Measurements from ENCODE around the gene ACRBP.

The ACRBP gene

DNA sequence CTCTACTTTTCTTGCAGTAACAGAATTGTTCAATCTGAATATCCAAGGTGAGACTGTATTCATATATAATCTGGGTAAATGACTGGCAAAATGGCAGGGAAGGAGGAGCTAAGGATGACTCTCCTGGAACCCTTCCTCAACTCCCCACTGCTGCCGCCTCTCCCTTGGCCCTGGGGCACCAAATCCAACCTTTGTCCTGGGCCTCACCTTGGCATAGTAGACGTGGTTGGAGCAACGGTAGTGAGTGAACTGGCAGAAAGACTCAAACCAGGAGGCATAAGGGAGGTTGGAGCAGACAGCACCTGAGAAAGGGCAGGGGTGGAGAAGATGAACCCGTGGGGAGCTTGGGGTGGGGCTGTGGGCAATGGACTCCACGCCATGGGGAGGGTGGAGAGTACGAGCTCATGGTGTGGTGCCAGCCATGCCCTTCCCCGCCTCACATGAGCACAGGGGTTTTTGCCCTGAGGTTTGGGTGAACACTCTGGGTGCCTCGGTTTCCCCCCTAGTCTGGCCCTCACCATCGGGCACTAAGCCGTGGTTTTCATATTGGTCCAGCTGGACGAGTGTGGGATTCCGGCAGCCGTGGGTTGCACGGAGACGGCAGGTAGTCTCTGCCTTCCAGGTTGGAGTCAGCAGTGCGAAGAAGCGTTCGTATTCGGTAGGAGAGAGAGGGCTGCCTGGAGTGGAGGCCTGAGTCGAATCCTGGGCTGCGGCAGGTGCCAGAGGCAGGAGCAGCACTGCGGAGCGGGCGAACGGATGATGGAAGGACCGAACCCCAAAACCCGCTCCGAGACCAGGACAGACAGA lies 753 bp downstream of the ACRBP start:
- DNase-seq: no peak

DNA sequence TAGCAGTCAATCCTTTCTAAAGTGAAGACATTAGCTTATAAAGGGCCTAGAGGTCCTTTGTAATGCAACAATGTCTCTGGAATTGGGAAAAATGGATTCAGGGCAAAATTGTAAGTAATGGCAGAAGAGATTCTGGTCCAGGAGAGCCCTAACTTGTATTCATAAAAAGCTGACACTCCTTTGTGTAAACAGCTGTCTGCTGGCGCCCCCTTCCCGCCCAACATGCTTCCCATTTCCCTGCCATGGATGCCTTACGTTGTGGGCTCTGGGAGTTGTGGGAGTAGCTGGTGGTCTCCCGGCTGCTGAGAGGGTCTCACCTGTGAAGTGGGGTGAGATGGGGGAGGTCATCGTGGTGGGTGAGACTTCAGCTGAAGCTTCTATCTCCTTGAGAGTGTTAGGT lies 2.3 kb downstream of the ACRBP start:
- DNase-seq: peak; percentile 30

DNA sequence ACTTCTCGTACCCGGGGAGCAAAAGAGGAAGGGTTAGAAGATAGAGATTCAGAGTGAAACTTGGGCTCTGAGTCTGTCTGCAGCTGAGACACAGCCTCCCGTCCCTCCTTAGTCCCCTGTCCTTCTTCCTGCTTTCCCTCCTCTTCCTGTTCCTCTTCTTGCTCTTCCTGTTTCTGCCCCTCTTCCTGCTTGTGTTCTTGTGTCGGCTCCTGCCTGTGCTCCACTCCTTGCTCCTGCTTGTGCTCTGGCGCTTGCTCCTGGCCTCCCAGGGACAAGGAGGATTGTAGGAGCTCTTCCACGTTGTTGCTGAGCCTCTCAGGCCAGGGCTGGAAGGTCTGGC lies 3.0 kb downstream of the ACRBP start:
- no peak for DNase-seq

DNA sequence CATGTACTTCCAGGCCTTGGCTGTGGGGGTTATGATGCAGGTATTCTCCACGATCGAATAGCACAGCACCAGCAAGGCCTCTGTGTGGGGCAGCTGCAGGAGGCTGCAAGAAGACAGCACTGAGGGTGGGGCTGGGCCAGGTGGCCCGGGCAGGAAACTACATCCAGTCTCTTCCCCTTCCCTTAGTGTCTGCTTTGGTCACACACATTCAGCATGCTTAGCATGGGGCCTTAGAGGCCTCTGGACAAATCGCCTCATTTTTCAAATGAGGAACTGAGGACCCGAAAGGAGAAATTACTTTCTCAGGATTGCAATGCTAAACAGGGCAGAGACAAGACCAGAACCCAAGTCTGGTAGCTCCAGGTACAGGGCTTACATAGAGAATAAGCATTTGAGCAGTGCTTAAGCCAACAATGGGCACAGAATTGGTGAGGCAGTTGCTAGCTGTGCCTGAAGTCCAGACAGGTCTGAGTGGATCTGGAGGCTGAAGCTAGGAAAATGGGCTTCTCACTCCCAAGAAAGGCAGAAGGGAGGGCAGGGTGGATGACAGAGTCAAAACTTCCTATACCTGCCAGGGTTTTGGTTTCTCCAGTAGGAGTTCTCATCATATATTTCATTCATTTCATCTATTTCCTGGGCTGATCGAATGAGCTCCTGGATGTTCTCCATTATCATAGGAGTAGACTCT lies 3.5 kb downstream of the ACRBP start:
- DNase-seq: no peak

DNA sequence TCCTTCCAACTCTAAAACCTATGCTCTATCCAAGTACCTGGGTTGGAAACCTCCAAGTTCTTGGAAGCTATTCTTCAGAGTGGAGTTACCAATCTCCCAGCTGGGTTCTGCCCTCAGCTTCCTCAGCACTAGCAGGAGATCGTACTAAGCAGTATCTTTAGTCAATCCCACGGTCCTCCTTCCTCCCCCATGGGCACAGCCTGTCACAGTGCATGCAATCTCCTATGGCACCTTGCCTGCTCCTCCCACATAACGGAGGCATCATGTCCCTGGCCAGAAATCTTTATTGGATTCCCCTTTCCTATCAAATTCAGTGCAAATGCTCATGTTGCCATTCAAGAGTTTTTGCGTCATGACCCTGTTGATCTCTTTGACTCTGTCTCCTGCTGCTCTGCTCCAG lies 6.1 kb downstream of the ACRBP start:
- no peak for DNase-seq

DNA sequence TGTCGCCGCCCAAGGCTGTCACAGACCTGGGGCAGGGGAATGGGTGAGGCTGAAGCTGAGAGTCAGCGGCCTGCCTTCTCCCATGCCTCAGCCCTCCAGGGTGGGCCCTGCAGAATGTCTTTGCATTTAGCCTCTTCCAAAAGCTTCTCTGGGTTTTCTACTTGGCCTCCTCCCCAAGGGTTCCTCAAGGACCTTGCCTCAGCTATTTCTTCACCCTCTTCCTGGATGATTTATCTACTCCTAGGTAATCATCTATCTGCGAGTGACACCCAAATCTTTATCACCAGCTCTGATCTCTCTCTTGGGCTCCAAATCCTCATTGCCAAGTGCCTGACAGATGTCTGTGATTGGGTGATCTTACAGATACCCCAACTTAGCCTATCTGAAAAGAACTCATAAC lies 6.7 kb downstream of the ACRBP start:
- no peak for DNase-seq

DNA sequence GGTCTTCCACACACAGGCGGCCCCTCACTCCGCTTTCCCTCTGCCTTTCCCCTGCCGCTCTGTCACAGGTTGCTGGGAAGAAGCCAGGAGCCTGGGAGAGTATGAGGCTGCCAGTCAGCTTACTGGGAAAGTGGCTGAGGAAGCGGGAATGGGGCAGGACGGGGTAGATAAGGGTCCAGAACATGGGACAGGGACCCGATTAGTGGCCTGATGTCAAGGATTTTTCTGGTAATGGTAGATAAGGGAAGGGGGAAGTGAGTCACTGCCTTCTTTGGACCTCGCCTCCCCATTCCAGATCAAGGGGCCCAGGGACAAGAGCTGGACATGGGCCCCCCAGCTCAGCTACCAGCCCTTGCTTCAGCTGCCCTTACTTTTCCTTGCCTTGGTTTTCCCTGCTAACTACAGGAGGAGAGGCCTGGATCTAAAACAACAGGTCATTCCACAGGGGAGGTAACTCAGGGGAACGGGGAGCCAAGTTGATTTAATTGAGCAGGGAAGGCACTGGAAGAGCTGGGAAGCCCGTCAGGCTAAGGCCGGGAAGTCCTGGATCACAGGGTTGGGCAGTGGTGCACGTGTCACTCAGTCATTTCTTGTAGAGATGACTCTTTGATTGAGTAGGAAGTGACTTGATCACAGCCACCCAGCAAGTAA lies 8.0 kb downstream of the ACRBP start:
- DNase-seq: no peak

DNA sequence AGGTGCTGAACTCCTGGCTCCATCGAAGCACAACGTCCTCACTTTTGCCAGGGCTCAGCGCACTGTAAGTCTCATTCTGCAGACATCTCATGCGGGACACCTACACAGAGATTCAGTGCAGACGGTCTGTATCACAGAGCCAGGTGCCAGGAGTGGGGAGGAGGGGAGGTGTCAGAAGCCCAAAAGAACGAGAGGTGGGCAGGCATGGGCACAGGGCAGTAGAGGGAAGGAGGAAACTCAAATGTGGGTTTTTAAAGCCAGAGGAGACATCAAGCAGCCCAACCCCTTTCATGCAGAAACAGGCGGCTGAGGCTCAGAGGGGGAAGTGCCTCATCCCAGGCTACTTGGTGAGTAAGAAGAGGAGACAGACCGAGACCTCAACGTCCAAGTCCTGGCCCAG lies 8.9 kb downstream of the ACRBP start:
- no peak for DNase-seq

DNA sequence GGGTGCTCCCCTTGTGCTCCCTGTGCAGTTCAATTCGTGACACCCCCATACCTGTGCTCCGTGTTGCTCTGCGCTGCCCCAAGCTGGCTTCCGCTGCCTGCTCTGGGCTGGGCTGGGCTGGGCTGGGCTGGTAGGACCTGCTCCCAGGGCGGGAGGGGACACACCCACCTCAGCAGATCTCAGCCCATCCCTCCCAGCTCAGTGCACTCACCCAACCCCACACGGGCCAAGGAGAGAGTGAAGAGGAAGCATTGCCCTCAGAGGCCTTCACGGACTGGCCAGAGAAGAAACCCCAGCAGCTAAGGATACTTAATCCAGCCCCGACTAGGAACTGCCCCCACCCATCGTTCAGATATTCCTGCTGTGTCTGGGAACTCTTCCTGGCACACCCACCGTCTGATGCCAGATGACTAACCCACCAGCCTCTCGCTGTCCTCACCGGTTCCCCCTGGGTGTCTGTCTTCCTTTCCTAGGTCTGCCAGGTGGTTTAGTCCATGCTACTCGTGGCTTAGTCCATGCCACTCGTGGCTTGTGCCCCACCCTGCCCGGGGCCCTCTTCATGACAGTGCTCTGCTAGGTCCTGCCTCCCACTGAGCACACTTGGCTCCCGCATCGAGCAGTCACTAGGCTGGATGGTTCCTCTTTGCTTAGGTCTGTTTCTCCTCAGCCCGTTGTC lies 11.2 kb downstream of the ACRBP start, which contains the start of gene LPAR5:
Gene LPAR5 (minus strand): TSS at position 104 of the 676 bp plus-strand sequence. CDS start 14,711 bp downstream, outside the sequence.
- DNase-seq: no peak

DNA sequence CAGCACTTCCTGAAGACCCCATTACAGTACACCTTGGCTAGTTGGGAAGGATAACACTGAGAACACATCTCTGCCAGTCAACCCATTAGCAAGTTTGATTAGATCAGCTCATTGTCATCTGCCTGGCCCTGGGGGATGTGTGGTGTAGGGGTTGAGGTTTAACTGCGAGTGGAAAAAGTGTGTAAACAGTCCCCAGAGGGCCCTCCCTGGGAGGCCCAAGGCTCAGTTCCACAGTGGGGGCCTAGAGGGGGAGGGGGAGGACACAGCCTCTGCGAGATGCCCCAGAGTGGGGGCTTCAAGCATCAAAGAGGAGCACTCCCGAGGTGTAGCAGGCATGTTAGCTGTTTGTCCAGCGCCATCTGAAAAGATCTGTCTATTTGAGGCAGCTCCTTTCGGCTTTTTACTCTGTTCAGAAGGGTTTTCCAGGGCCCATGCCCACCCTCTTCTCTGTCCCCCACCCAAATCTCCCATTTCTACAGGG lies 11.8 kb downstream of the ACRBP start:
- DNase-seq: no peak

DNA sequence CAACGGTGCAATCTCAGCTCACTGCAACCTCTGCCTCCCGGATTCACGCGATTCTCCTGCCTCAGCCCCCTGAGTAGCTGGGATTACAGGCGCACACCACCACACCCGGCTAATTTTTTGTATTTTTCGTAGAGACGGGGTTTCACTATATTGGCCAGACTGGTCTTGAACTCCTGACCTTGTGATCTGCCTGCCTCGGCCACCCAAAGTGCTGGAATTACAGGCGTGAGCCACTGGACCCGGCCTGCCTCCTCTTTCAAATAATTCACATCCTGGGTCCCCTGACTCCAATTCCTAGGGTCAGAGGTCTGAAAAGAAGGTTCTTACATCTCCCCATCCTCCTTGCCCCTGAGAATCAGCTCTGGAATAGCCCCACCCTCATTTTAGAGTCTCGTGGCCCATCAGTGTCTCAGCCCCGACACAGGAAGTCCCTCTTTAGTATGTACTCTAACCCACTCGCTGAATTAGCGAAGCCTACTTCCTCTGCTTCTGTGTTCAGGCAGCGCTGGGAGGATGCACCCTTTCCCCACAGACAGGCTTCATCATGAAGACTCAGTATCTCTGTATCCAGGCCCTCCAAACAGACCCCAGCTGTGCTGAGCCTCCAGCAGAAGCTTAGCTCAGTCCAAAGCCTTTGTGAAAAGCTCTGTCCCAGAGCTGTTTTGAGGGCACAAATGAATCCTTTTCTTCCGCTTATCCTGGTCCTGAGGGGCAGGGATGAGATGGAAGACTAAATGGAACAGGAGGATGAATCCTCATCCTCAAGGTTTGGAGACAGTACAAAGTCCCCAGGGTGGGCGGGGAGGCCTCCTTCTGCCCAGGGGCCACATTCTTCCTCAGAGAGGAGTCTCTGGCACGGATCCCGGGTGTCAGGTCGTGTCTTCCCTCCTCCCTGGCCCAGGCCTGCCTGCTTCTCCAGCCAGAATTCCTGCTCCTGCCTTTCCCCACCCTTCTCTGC lies 14.9 kb downstream of the ACRBP start:
- no peak for DNase-seq

DNA sequence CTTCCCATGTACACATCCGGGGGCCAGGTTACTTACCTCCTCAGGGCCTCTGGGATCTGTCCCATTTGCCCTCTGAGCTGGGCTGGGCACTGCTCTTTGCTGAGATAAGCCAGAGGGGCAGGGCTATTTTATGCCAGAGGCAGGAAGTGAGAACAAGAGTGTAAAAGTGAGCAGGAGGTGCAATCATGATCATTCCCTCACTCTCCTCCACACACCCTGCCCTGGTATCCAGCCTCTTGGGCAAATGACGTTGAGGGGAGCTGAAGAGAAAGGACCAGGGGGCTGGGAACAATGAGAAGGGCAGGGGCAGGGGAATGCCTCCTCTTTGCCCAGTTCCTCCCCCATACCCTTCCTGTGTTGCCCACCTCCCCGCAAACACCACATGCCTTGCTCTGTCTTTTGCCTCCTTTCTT lies 15.7 kb downstream of the ACRBP start:
- no peak for DNase-seq

DNA sequence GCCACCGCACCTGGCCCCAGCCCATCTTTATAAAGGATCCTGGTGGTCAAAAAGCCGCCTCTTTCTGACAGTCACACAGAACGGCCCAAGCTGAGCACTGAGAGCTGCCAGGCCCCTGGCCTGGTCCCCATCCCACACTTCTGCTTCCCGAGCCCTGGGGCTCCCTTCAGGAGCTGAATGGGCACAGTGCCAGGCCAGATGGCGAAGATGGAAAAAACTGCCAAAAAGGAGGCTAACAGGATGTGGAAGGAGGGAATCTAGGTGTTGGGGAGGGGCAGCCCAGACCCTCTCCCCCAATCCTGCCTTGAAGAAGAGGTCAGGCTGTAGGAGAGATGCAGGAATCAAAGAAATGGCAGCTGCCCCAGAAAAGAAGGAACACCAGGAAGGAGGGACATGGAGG lies 16.5 kb downstream of the ACRBP start:
- DNase-seq: no peak

DNA sequence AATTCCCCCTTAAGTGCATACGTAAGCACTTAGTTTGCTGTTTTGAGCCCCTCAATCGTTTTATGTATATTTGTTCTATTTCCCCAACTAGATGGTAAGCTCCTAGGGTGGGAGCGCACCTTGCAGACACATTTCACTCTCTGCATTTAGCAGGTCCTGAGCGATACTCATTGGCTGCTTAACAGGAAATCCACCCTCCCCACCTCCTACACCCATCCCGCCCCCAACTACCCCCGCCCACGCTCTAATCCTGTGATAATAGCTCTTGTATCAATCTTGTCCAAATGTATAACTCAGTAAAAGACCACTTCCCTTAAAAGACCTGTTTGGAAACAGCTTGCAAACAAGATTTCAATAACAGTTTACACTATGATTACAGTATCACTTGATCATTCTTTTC lies 19.6 kb downstream of the ACRBP start:
- no peak for DNase-seq

DNA sequence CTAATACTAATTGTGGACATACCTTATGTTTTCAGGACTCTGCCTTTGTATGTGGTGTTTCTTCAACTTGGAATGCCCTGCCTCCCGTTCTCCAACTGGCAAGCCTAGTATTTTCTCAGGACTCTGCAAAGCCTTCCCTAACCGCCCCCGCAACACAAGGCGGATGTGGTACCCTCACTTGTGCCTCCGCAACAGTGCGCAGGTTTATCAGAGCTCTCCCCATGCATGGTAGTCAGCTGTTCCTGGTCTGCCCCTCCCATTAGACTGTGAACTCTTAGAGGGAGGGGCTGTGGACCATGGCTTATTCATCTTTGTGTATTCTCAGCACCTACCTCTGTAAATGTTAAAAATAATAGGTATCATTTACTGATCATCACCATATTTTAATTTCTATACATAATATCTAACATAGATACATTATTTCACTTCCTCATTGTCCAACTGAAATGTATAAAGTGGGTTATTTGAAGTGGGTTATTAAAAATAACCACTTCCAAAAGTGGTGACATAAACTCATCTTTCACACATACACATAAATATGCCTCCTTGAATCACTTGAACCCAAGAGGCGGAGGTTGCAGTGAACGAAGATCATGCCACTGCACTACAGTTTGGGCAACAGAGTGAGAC lies 20.5 kb downstream of the ACRBP start:
- no peak for DNase-seq

DNA sequence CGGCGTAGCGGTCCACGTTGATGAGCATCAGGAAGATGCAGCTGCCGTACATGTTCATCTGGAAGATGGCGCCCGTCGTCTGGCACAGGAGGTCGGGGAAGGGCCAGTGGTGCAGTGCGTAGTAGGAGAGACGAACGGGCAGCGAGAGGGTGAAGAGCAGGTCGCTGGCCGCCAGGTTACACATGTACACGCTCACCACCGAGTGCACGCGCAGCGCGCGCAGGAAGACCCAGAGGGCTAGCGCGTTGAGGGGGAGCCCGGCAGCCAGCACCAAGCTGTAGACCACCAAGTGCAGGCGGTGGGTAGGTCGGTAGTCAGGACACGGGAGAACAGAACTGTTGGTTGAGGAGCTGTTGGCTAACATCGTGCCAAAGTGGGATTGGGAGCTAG lies 26.4 kb downstream of the ACRBP start:
- no peak for DNase-seq

DNA sequence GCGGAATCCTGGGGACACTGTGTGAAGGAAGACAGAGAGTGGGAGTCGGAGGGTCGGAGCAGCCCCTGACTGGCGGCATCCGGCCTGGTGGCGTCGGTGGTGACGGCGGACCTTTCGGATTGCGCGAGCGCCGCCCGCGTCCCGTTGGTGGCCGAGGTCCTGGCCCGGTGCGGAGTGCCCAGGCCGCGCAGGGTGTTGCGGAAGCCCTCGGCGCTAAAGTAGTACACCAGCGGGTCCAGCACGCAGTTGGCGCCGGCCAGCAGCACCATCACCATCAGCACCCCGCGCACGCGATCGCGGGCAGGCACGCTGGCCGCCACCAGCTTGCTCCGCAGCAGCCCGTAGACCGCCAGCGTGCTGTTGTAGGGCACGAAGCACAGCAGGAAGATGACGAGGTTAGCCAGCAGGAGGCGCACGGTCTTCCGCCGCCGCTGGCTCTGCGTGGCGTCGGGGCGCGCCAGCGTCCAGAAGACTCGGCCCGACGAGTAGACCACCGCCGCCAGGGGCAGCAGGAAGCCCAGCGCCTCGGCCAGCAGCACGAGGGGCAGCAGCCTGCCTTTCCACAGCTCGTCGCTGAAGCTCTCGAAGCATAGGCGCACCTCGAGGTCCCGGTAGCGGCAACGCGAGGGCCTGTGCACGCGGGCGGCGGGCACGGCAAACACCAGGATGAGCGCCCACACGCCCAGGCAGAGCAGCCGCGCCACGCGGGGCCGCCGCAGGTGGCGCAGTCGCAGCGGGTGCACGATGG lies 26.9 kb downstream of the ACRBP start:
- DNase-seq: no peak

DNA sequence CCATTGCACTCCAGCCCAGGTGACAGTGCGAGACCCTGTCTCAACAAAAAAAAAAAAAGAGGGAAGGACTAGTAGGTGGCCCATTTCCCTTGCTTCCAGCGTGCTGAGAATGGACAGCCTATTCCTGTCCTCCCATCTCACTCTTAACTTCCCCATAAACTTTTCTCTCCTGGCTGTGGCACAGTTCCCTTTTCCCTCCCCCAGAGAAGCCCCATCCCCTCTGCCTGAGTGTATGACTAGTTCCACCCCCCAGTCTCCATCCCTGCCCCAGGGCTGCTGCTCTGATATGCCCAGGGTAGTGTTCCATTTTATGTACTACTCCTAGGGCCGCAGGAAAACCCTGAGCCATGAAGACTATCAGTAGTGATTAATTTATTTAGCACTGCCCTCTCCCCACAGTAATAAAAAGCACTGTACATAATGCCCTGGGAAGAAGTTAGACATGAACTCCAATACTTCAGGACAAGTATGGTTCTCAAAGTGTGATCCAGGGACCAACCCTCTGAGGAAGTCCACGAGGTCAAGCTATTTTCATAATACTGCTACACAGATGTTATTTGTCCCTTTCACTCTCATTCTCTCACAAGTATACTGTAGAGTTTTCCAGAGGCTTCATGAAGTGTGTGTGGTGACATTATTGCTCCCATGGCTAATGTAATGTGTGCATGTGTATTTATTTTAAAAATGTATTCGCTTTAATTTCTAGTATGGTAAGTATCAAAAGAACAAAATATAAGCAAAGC lies 28.6 kb downstream of the ACRBP start:
- DNase-seq: no peak

DNA sequence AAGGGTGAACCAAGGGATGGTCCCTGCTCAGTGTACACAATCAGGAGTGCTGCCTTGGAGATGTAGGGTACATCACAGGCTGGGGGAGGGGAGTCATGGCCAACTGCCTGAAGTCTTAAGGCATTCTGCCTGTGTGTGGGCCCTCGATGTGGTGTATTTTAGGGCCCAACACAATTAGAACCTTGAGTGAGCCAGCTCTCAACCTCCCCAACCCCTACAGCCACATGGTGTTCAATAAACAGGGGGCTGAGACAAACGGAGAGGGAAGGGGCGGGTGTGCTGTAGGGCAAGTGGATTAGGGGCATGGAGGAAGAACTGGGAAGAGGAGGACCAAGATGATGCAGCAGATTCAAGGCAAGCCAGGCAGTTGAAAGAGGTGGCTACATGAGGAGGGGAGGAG lies 31.4 kb downstream of the ACRBP start:
- DNase-seq: no peak

DNA sequence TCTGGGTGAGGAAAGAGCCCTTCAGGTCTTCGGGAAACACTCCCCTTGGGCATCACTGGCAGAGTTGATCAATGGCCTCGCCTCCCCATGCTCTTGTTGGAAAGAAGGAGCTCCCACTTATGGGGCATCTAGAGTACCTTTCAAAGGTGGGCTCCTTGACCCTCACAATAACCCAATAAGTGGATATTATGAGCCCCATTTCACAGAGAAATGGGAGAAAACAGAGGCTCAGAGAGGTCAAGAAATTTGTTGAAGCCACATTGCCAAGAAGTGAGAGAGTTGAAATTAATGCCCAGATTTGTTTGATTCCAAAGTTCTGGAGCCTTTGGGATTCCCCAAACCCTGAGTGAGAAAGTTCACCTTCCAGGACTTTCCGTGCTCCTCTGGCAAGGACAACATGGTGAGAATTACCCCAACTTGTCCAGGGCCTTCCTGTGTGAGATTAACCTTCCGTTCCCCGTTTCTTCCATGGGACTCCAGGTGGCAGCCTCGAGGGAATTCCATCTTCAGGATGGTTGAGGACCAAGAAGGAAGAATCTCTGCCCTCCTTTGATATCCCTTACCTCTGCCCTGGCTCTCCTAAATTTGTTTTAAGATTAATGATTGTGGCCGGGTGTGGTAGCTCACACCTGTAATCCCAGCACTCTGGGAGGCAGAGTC lies 32.6 kb downstream of the ACRBP start:
- no peak for DNase-seq

All from NCI-H1092 treated with DMSO at 0.1 percent for 48 hours (cell line).